GM11168 (cell line): ENCODE measurements around the gene PPFIBP2.

Experiments
- in situ Hi-C: fragments of 300-500 bp; cut with MboI; formaldehyde crosslinking; loops from one replicate; pipeline ENCODE4 v1.12.0; 2022; ENCODE audit warnings: low sequenced_read_pairs; ENCODE audit not compliant: unreplicated experiment

PPFIBP2 gene

GRCh38 chr11:7513234-7514098 is at the start of gene PPFIBP2:
PPFIBP2 (plus strand) TSS chr11:7513999; CDS start chr11:7549476, 35,477 bp downstream.
- in situ Hi-C loops = no loop called here

GRCh38 chr11:7467652-7468051 is 46.1 kb upstream of the PPFIBP2 start:
- in situ Hi-C loops = no loop called here

GRCh38 chr11:7469351-7469865 is 44.4 kb upstream of the PPFIBP2 start:
- in situ Hi-C loops = no loop called here

GRCh38 chr11:7471071-7471470 is 42.7 kb upstream of the PPFIBP2 start:
- in situ Hi-C loops = no loop called here

GRCh38 chr11:7473717-7474116 is 40.1 kb upstream of the PPFIBP2 start:
- in situ Hi-C loops = no loop called here

- in situ Hi-C loops = no loop called here
These were observed 33.7 kb upstream of the PPFIBP2 start for GRCh38 chr11:7480113-7480512.

GRCh38 chr11:7484131-7484530 is 29.7 kb upstream of the PPFIBP2 start:
- in situ Hi-C loops = no loop called here

GRCh38 chr11:7484645-7485044 is 29.2 kb upstream of the PPFIBP2 start:
- in situ Hi-C loops = no loop called here

- in situ Hi-C loops = no loop called here
These were observed 28.4 kb upstream of the PPFIBP2 start, which contains the start of gene OLFML1 for GRCh38 chr11:7485186-7486097. OLFML1 (plus strand) TSS chr11:7485506; CDS start chr11:7485876, 370 bp downstream.

GRCh38 chr11:7486098-7486780 is 27.6 kb upstream of the PPFIBP2 start:
- in situ Hi-C loops = no loop called here

- in situ Hi-C loops = no loop called here
These were observed 27.0 kb upstream of the PPFIBP2 start for GRCh38 chr11:7486781-7487140.

GRCh38 chr11:7487360-7487759 is 26.4 kb upstream of the PPFIBP2 start:
- in situ Hi-C loops = no loop called here

GRCh38 chr11:7488681-7489080 is 25.1 kb upstream of the PPFIBP2 start:
- in situ Hi-C loops = no loop called here

- in situ Hi-C loops = no loop called here
These were observed 24.4 kb upstream of the PPFIBP2 start for GRCh38 chr11:7489376-7489775.

GRCh38 chr11:7490054-7490453 is 23.7 kb upstream of the PPFIBP2 start:
- in situ Hi-C loops = no loop called here

- in situ Hi-C loops = no loop called here
These were observed 23.3 kb upstream of the PPFIBP2 start for GRCh38 chr11:7490535-7490934.

- in situ Hi-C loops = no loop called here
These were observed 21.5 kb upstream of the PPFIBP2 start for GRCh38 chr11:7492253-7492652.

- in situ Hi-C loops = no loop called here
These were observed 20.1 kb upstream of the PPFIBP2 start for GRCh38 chr11:7493670-7494069.

GRCh38 chr11:7494086-7494745 is 19.6 kb upstream of the PPFIBP2 start:
- in situ Hi-C loops = no loop called here
